HG03442 (cell line): Measurements from ENCODE around the gene PSME1.
A peak's percentile ranks its signal among the peaks of the same experiment; 100 is the strongest.

Experiments
- ATAC-seq: cut with Tn5 transposase; IDR thresholded peaks from one replicate; pipeline ENCODE4 v1.9.1; 2021; ENCODE audit warnings: mild to moderate bottlenecking, moderate library complexity; ENCODE audit not compliant: unreplicated experiment

The PSME1 gene

DNA sequence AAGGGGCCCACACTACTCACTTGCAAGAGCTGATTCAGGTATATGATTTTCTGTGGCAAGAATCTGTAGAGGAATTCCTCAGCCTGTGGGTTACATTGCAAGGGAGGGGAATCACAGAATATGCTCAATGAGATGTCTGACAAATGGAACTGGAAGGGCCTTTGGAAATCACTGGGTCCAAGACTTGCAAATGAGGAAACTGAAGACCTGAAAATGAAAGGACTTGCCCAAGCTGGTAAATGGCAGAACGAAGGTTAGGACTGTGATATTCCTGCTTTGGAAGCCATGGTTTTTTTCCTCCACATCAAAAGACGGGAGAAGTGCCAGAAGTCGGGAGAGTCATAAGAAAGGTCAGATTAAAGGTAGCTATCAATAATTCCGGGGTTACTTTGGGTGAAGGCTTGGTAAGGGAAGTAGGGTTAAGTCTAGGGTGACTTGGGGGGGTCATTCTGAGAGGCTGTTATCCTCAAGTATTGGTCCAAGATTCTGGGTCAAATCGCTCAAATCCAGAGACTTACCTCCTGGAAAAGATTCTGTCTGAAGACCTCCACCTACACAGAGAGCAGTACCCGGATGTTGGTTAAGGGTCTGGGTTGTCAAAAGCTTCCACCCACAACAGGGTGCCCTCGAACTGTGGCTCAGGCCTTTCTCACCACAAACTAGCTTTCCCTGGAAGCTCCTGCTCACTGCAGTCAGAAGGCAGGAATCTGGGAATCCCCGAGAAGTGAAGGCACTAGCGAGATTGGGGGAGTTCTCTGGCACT lies 9.9 kb downstream of the PSME1 start:
- no peak for ATAC-seq

- peak; percentile 58 for ATAC-seq
Observed at GRCh38 chr14:24146453-24146977, 10.5 kb downstream of the PSME1 start, which contains the start of gene PSME2. Gene PSME2, minus strand, starts transcription at chr14:24146610. Its CDS starts 29 bp downstream, at chr14:24146581.

GRCh38 chr14:24146978-24147760 lies 11.2 kb downstream of the PSME1 start, which contains the start of gene RNF31:
Gene RNF31, plus strand, starts transcription at chr14:24147498. Its CDS starts 201 bp downstream, at chr14:24147699.
- ATAC-seq: peak; percentile 86

GRCh38 chr14:24147761-24148428 lies 11.9 kb downstream of the PSME1 start:
- no peak for ATAC-seq

DNA sequence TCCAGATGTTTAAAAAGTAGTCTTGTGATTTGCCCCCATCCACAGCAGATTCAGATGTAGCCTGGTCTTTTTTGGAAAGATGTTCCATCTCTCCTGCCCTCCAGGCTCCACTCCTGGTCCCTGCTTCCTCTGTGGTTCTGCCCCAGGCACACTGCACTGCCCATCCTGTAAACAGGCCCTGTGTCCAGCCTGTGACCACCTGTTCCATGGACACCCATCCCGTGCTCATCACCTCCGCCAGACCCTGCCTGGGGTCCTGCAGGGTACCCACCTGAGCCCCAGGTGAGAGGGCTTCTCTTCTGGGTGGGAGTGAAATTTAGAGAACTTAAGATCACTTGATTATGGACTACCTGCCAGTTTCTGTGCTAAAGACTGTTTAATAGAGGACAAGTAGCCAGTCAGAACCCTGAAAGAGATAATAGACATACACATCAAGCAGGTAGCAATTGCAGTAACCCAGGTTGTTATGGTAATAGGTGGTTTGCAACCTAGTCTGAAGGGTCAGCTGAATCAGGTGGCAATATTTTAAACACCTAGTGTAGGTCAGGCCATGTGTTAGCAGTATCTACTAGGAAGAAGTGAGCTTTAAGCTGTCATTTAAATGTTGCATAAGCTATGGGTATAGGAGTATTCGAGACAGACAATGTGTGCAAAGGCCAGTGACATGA lies 13.4 kb downstream of the PSME1 start:
- no peak for ATAC-seq

GRCh38 chr14:24150061-24150460 lies 14.1 kb downstream of the PSME1 start:
- no peak for ATAC-seq

DNA sequence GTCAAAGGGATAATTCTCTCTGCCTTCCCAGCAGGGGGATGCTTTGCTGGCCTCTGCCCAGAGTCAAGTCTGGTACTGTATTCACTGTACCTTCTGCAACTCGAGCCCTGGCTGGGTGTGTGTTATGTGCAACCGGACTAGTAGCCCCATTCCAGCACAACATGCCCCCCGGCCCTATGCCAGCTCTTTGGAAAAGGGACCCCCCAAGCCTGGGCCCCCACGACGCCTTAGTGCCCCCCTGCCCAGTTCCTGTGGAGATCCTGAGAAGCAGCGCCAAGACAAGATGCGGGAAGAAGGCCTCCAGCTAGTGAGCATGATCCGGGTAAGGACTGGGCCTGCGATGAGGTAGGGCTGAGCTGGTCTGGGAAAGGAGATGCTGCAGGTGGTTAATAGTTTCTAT lies 14.6 kb downstream of the PSME1 start:
- no peak for ATAC-seq

DNA sequence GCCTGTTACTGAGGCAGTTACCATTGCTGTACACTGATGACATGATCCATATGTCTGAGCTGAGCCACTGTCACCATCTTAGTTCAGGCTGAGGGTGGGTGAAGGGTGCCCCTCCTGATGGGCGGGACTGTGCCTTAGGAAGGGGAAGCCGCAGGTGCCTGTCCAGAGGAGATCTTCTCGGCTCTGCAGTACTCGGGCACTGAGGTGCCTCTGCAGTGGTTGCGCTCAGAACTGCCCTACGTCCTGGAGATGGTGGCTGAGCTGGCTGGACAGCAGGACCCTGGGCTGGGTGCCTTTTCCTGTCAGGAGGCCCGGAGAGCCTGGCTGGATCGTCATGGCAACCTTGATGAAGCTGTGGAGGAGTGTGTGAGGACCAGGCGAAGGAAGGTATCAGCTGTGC lies 15.0 kb downstream of the PSME1 start:
- no peak for ATAC-seq

GRCh38 chr14:24151404-24152080 lies 15.5 kb downstream of the PSME1 start:
- no peak for ATAC-seq

GRCh38 chr14:24155100-24155499 lies 19.1 kb downstream of the PSME1 start:
- ATAC-seq: no peak

- no peak for ATAC-seq
Observed at GRCh38 chr14:24156840-24157239, 20.8 kb downstream of the PSME1 start.

DNA sequence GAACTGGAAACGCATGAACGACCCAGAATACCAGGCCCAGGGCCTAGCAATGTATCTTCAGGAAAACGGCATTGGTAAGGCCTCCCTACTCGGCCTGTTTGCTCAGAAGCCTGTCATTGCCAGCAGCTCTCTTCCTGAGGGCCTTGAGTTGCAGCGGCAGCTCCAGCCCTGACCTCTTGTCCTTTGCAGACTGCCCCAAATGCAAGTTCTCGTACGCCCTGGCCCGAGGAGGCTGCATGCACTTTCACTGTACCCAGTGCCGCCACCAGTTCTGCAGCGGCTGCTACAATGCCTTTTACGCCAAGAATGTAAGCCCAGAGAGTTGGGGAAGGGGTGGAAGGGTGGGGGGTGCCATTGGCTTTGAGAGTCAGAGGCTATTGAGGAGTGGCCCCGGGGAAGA lies 21.3 kb downstream of the PSME1 start:
- no peak for ATAC-seq

DNA sequence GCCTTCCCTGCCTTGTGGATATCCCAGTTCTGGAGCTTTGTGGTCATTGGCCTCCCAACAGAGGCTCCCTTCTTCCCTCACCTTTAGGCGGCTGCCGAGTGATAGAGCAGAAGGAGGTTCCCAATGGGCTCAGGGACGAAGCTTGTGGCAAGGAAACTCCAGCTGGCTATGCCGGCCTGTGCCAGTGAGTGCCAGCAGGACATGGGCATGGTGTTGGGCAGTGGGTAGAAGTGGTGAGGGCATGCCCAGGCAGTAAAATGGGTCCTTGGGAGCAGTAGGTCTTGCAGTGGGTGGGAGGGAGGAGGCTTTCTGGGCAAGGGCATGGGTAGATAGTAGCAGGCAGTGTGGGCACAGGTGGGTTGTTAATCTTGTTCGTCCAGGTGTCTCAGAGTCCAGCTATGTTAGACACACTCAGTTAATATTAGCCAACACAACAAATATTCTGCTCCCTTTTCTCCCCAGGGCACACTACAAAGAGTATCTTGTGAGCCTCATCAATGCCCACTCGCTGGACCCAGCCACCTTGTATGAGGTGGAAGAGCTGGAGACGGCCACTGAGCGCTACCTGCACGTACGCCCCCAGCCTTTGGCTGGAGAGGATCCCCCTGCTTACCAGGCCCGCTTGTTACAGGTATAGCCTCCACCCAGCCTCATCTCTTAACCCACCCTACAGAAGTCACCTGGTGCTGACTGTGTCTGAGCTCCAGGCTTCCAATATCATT lies 23.9 kb downstream of the PSME1 start:
- ATAC-seq: no peak

DNA sequence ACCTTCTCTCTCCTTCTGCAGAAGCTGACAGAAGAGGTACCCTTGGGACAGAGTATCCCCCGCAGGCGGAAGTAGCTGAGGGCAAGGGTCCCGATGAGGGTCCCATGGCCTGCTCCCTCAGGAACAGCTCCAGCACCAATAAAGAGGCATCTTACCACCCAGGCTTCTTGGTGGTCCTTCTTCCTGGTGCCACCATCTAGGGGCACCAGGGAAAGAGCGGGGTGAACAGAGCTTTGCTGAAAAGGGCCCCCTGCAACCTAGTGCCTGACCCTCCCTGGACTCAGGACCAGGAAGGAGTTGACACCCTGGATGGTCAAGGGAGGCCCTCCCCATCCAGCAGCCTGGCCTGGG lies 24.5 kb downstream of the PSME1 start:
- ATAC-seq: no peak

- ATAC-seq: peak; percentile 79
Observed at GRCh38 chr14:24160850-24161804, 25.1 kb downstream of the PSME1 start, which contains the start of gene IRF9. Gene IRF9, plus strand, starts transcription at chr14:24161265. Its CDS starts 880 bp downstream, at chr14:24162145.

DNA sequence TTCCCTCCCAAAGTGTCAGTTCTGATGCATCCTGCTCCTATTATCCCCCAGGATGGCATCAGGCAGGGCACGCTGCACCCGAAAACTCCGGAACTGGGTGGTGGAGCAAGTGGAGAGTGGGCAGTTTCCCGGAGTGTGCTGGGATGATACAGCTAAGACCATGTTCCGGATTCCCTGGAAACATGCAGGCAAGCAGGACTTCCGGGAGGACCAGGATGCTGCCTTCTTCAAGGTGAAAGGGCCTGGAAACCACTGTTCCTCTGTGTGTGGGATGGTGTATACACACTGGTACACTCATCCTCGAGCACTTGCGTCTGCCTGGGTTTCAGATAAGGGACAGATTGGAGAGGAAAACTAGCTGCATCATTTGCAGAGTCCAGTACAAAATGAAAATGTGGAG lies 26.1 kb downstream of the PSME1 start:
- ATAC-seq: no peak

DNA sequence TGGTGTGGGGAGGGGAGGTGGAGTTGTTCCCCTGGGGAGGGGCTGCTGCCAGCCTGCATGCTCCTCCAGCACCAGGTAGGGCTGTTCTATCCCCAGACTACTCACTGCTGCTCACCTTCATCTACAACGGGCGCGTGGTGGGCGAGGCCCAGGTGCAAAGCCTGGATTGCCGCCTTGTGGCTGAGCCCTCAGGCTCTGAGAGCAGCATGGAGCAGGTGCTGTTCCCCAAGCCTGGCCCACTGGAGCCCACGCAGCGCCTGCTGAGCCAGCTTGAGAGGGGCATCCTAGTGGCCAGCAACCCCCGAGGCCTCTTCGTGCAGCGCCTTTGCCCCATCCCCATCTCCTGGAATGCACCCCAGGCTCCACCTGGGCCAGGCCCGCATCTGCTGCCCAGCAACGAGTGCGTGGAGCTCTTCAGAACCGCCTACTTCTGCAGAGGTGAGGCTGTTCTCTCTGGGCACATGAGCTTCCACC lies 28.6 kb downstream of the PSME1 start:
- no peak for ATAC-seq

DNA sequence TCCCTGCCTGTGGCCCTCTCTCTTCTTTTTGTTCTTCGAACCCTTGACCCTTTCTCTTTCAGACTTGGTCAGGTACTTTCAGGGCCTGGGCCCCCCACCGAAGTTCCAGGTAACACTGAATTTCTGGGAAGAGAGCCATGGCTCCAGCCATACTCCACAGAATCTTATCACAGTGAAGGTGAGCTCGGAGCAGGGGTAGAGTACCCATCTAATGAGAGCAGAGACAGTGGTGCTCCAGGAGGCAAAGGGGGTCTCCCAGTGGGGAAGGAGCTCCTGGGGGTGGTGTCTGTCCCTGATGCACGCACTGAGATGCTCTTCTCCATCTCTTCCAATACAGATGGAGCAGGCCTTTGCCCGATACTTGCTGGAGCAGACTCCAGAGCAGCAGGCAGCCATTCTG lies 29.8 kb downstream of the PSME1 start:
- no peak for ATAC-seq
